ENCODE measurements around the gene SLC25A13.

Gene SLC25A13

GRCh38 chr7:96219378-96220130, 102.3 kb downstream of the SLC25A13 start:
- Histone ChIP-seq H2BK5ac (ENCODE audit: low read length) (no peak overlapping the region), H3K14ac (ENCODE audit: low read length) (no peak overlapping the region), H3K79me1 (ENCODE audit: low read depth, low read length) (no peaks in the 10 kb centered on the region), H3K4me3 (ENCODE audit: low read length in 2 of 2) (no peak overlapping the region), H2AK5ac (ENCODE audit: low read depth, low read length) (no peak overlapping the region), H3K23ac (ENCODE audit: low read depth, low read length, poor library complexity) (no peak overlapping the region), H2AFZ (ENCODE audit: low read length) (no peak overlapping the region), H4K91ac (ENCODE audit: low read depth, low read length, poor library complexity) (no peak overlapping the region), H3K27me3 (ENCODE audit: control insufficient read depth in 3 of 3, insufficient read depth in 3 of 3, low read depth in 1 of 3, low read length in 3 of 3) (no peaks in the 10 kb centered on the region), H4K8ac (ENCODE audit: low read depth, low read length) (no peak overlapping the region), H3K4me2 (ENCODE audit: insufficient read depth, low read length, poor library complexity, severe bottlenecking) (no peak overlapping the region), H3K4me1 (ENCODE audit: control insufficient read depth in 2 of 2, insufficient read depth in 1 of 2, low read depth in 1 of 2, low read length in 2 of 2) (no peaks in the 10 kb centered on the region), H3K4ac (ENCODE audit: low read length) (no peak overlapping the region), H2BK15ac (ENCODE audit: low read length) (no peak overlapping the region), H3K36me3 (replicated peaks in 1 of 2; ENCODE audit: control insufficient read depth in 2 of 2, insufficient read depth in 2 of 2, low read length in 2 of 2) (peaks cover 0 to 2% of the 10 kb centered on the region in 2 donors), H2BK120ac (ENCODE audit: low read depth, low read length) (no peak overlapping the region), H3K9me3 (replicated peaks in 1 of 2; ENCODE audit: control insufficient read depth in 2 of 2, insufficient read depth in 1 of 2, low read depth in 1 of 2, low read length in 2 of 2) (no peaks in the 10 kb centered on the region), H3K9ac (ENCODE audit: low read depth, low read length, poor library complexity) (no peak overlapping the region), H3K27ac (replicated peaks; ENCODE audit: low read length) (no peak overlapping the region), H2BK12ac (ENCODE audit: low read length) (no peak overlapping the region), H3K18ac (ENCODE audit: low read length) (no peak overlapping the region)
- WGBS, 2 donors (ENCODE audit: extremely low coverage in 2 of 2, insufficient read length in 2 of 2, insufficient replicate concordance in 1 of 2) = no CpG with 5 or more reads among the region's 1 CpG
- DNase-seq (ENCODE audit: low spot score) = no peak

- no peak overlapping the region for H3K14ac ChIP-seq (ENCODE audit: low read length)
- H3K4ac ChIP-seq (ENCODE audit: low read length) = no peak overlapping the region
- H3K9ac ChIP-seq (ENCODE audit: low read depth, low read length, poor library complexity) = no peak overlapping the region
- no peaks in the 10 kb centered on the region for H3K4me1 ChIP-seq (ENCODE audit: control insufficient read depth in 2 of 2, insufficient read depth in 1 of 2, low read depth in 1 of 2, low read length in 2 of 2)
- no peak overlapping the region for H4K91ac ChIP-seq (ENCODE audit: low read depth, low read length, poor library complexity)
- H2BK120ac ChIP-seq (ENCODE audit: low read depth, low read length) = no peak overlapping the region
- no peaks in the 10 kb centered on the region for H3K27me3 ChIP-seq (ENCODE audit: control insufficient read depth in 3 of 3, insufficient read depth in 3 of 3, low read depth in 1 of 3, low read length in 3 of 3)
- H3K18ac ChIP-seq (ENCODE audit: low read length) = no peak overlapping the region
- no peaks in the 10 kb centered on the region for H3K79me1 ChIP-seq (ENCODE audit: low read depth, low read length)
- no peak overlapping the region for H2BK15ac ChIP-seq (ENCODE audit: low read length)
- H3K23ac ChIP-seq (ENCODE audit: low read depth, low read length, poor library complexity) = no peak overlapping the region
- no peak overlapping the region for H2BK5ac ChIP-seq (ENCODE audit: low read length)
- no peaks in the 10 kb centered on the region for H3K9me3 ChIP-seq (replicated peaks in 1 of 2; ENCODE audit: control insufficient read depth in 2 of 2, insufficient read depth in 1 of 2, low read depth in 1 of 2, low read length in 2 of 2)
- no CpG with 5 or more reads among the region's 4 CpGs for WGBS, 2 donors (ENCODE audit: extremely low coverage in 2 of 2, insufficient read length in 2 of 2, insufficient replicate concordance in 1 of 2)
- H3K36me3 ChIP-seq (replicated peaks in 1 of 2; ENCODE audit: control insufficient read depth in 2 of 2, insufficient read depth in 2 of 2, low read length in 2 of 2) = no peaks in the 10 kb centered on the region
- no peak overlapping the region for H4K8ac ChIP-seq (ENCODE audit: low read depth, low read length)
- DNase-seq (ENCODE audit: low spot score) = no peak
- no peak overlapping the region for H2AK5ac ChIP-seq (ENCODE audit: low read depth, low read length)
- H3K27ac ChIP-seq (replicated peaks; ENCODE audit: low read length) = no peak overlapping the region
- no peak overlapping the region for H3K4me3 ChIP-seq (ENCODE audit: low read length in 2 of 2)
- H2AFZ ChIP-seq (ENCODE audit: low read length) = no peak overlapping the region
- H2BK12ac ChIP-seq (ENCODE audit: low read length) = no peak overlapping the region
- no peak overlapping the region for H3K4me2 ChIP-seq (ENCODE audit: insufficient read depth, low read length, poor library complexity, severe bottlenecking)
These were observed 103.1 kb downstream of the SLC25A13 start for GRCh38 chr7:96218664-96219243.

GRCh38 chr7:96217147-96217546, 104.8 kb downstream of the SLC25A13 start:
- Histone ChIP-seq H3K4ac (ENCODE audit: low read length) (no peak overlapping the region), H3K14ac (ENCODE audit: low read length) (no peak overlapping the region), H3K18ac (ENCODE audit: low read length) (no peak overlapping the region), H3K4me1 (ENCODE audit: control insufficient read depth in 2 of 2, insufficient read depth in 1 of 2, low read depth in 1 of 2, low read length in 2 of 2) (no peaks in the 10 kb centered on the region), H2BK12ac (ENCODE audit: low read length) (no peak overlapping the region), H3K79me1 (ENCODE audit: low read depth, low read length) (no peaks in the 10 kb centered on the region), H3K23ac (ENCODE audit: low read depth, low read length, poor library complexity) (no peak overlapping the region), H2BK5ac (ENCODE audit: low read length) (no peak overlapping the region), H4K91ac (ENCODE audit: low read depth, low read length, poor library complexity) (no peak overlapping the region), H3K4me2 (ENCODE audit: insufficient read depth, low read length, poor library complexity, severe bottlenecking) (no peak overlapping the region), H3K36me3 (replicated peaks in 1 of 2; ENCODE audit: control insufficient read depth in 2 of 2, insufficient read depth in 2 of 2, low read length in 2 of 2) (no peaks in the 10 kb centered on the region), H3K4me3 (ENCODE audit: low read length in 2 of 2) (no peak overlapping the region), H3K27me3 (ENCODE audit: control insufficient read depth in 3 of 3, insufficient read depth in 3 of 3, low read depth in 1 of 3, low read length in 3 of 3) (no peaks in the 10 kb centered on the region), H2BK15ac (ENCODE audit: low read length) (no peak overlapping the region), H2AFZ (ENCODE audit: low read length) (no peak overlapping the region), H2BK120ac (ENCODE audit: low read depth, low read length) (no peak overlapping the region), H3K9ac (ENCODE audit: low read depth, low read length, poor library complexity) (no peak overlapping the region), H3K9me3 (replicated peaks in 1 of 2; ENCODE audit: control insufficient read depth in 2 of 2, insufficient read depth in 1 of 2, low read depth in 1 of 2, low read length in 2 of 2) (no peaks in the 10 kb centered on the region), H2AK5ac (ENCODE audit: low read depth, low read length) (no peak overlapping the region), H3K27ac (replicated peaks; ENCODE audit: low read length) (no peak overlapping the region), H4K8ac (ENCODE audit: low read depth, low read length) (no peak overlapping the region)
- no peak for DNase-seq (ENCODE audit: low spot score)
- WGBS, 2 donors (ENCODE audit: extremely low coverage in 2 of 2, insufficient read length in 2 of 2, insufficient replicate concordance in 1 of 2) = no CpG with 5 or more reads among the region's 1 CpG

- Histone ChIP-seq H3K27me3 (ENCODE audit: control insufficient read depth in 3 of 3, insufficient read depth in 3 of 3, low read depth in 1 of 3, low read length in 3 of 3) (no peaks in the 10 kb centered on the region), H3K4me2 (ENCODE audit: insufficient read depth, low read length, poor library complexity, severe bottlenecking) (no peak overlapping the region), H2BK15ac (ENCODE audit: low read length) (no peak overlapping the region), H2AK5ac (ENCODE audit: low read depth, low read length) (no peak overlapping the region), H3K79me1 (ENCODE audit: low read depth, low read length) (no peaks in the 10 kb centered on the region), H2BK12ac (ENCODE audit: low read length) (no peak overlapping the region), H3K23ac (ENCODE audit: low read depth, low read length, poor library complexity) (no peak overlapping the region), H3K36me3 (replicated peaks in 1 of 2; ENCODE audit: control insufficient read depth in 2 of 2, insufficient read depth in 2 of 2, low read length in 2 of 2) (no peaks in the 10 kb centered on the region), H3K4me1 (ENCODE audit: control insufficient read depth in 2 of 2, insufficient read depth in 1 of 2, low read depth in 1 of 2, low read length in 2 of 2) (no peaks in the 10 kb centered on the region), H3K4me3 (ENCODE audit: low read length in 2 of 2) (no peak overlapping the region), H2BK120ac (ENCODE audit: low read depth, low read length) (no peak overlapping the region), H4K91ac (ENCODE audit: low read depth, low read length, poor library complexity) (no peak overlapping the region), H3K18ac (ENCODE audit: low read length) (no peak overlapping the region), H3K14ac (ENCODE audit: low read length) (no peak overlapping the region), H2AFZ (ENCODE audit: low read length) (no peak overlapping the region), H2BK5ac (ENCODE audit: low read length) (no peak overlapping the region), H3K9me3 (replicated peaks in 1 of 2; ENCODE audit: control insufficient read depth in 2 of 2, insufficient read depth in 1 of 2, low read depth in 1 of 2, low read length in 2 of 2) (no peaks in the 10 kb centered on the region), H3K27ac (replicated peaks; ENCODE audit: low read length) (no peak overlapping the region), H3K9ac (ENCODE audit: low read depth, low read length, poor library complexity) (no peak overlapping the region), H4K8ac (ENCODE audit: low read depth, low read length) (no peak overlapping the region), H3K4ac (ENCODE audit: low read length) (no peak overlapping the region)
- WGBS, 2 donors (ENCODE audit: extremely low coverage in 2 of 2, insufficient read length in 2 of 2, insufficient replicate concordance in 1 of 2) = no CpG with 5 or more reads among the region's 7 CpGs
- no peak for DNase-seq (ENCODE audit: low spot score)
These were observed 105.5 kb downstream of the SLC25A13 start for GRCh38 chr7:96216373-96216772.
